Caco-2 (cell line): ENCODE measurements around the gene MCC. TPM values are rescaled to one million over a fixed set of nuclear protein-coding genes. Genes with fewer than 3 reads are reported as not detected.

Source experiments
- BruUV-seq: library from RNA; stranded (reverse); fragments of 400-500 nt; replicated peaks from 2 replicates; lab custom pipeline; 2021; lab: Mats Ljungman, UMichigan
- CTCF ChIA-PET: fragments of 300-600 bp; sonication (Branson Sonifier 250); formaldehyde crosslinking; loops from one replicate; lab custom pipeline; 2022; ENCODE audit warnings: antibody characterized with exemption; lab: Charles Lee
- POLR2A ChIA-PET: fragments of 300-600 bp; sonication (Branson Sonifier 250); formaldehyde crosslinking; loops from one replicate; lab custom pipeline; 2022; ENCODE audit warnings: antibody characterized with exemption; lab: Charles Lee
- DNase-seq, 2 experiments: peaks; one replicate each; pipeline versions ENCODE4 v3.0.0 to v3.0.0-alpha.2; 2020 to 2022
- H3K27me3 ChIP-seq: replicated peaks from 2 replicates; pipeline ENCODE4 v1.6.0; 2011; ENCODE audit warnings: low read length; ENCODE audit not compliant: control insufficient read depth, insufficient read depth
- H3K36me3 ChIP-seq: 2 replicates; pipeline ENCODE4 v1.5.1; 2011; ENCODE audit warnings: low read length; ENCODE audit not compliant: control insufficient read depth, insufficient read depth
- H3K4me1 ChIP-seq: fragments of 250-450 bp; sonication (Bioruptor Pico); 2 replicates; pipeline ENCODE4 v1.5.1; 2020; ENCODE audit warnings: mild to moderate bottlenecking
- H3K4me3 ChIP-seq: 2 replicates; pipeline ENCODE4 v1.5.1; 2011; ENCODE audit warnings: low read depth, mild to moderate bottlenecking, control low read depth, low read length
- H3K9me3 ChIP-seq: fragments of 250-450 bp; sonication (Bioruptor Pico); 2 replicates; pipeline ENCODE4 v1.5.1; 2020; ENCODE audit warnings: mild to moderate bottlenecking, moderate library complexity
- H3K27ac Mint-ChIP-seq: one replicate; pipeline ENCODE4 v1.8.0; 2022; ENCODE audit warnings: mixed read lengths; ENCODE audit not compliant: unreplicated experiment
- H3K27me3 Mint-ChIP-seq: one replicate; pipeline ENCODE4 v1.8.0; 2022; ENCODE audit warnings: mixed read lengths; ENCODE audit not compliant: insufficient read depth, unreplicated experiment
- H3K36me3 Mint-ChIP-seq: one replicate; pipeline ENCODE4 v1.8.0; 2022; ENCODE audit warnings: mild to moderate bottlenecking, mixed read lengths; ENCODE audit not compliant: insufficient read depth, unreplicated experiment
- H3K4me1 Mint-ChIP-seq: one replicate; pipeline ENCODE4 v1.8.0; 2022; ENCODE audit warnings: low read depth, mixed read lengths; ENCODE audit not compliant: unreplicated experiment
- H3K4me3 Mint-ChIP-seq: one replicate; pipeline ENCODE4 v1.8.0; 2022; ENCODE audit warnings: mild to moderate bottlenecking, moderate library complexity, mixed read lengths; ENCODE audit not compliant: unreplicated experiment
- H3K9me3 Mint-ChIP-seq: one replicate; pipeline ENCODE4 v1.8.0; 2022; ENCODE audit warnings: mixed read lengths; ENCODE audit not compliant: unreplicated experiment
- CTCF ChIP-seq, 2 experiments: fragments of 200-600 bp in 1 of 2; IDR thresholded peaks; 1 replicate in 1 of 2; 2 replicates in 1 of 2; pipeline versions ENCODE4 v1.5.1 to v1.8.0; 2011 to 2022; ENCODE audit warnings: antibody characterized with exemption in 1 of 2, control low read depth in 1 of 2, inconsistent platforms in 1 of 2, low read depth in 1 of 2, low read length in 1 of 2, mild to moderate bottlenecking in 1 of 2, moderate library complexity in 1 of 2; ENCODE audit not compliant: insufficient read depth in 1 of 2, severe bottlenecking in 1 of 2, unreplicated experiment in 1 of 2
- intact Hi-C: fragments of 100-400 bp; cut with micrococcal nuclease; formaldehyde crosslinking; loops from one replicate; pipeline ENCODE4 v1.10.0; 2022; ENCODE audit not compliant: unreplicated experiment
- total RNA-seq: library from RNA; stranded (reverse); gene quantifications from 2 replicates; pipeline ENCODE4 v1.2.3, GENCODE V29; 2022

The MCC gene
- total RNA-seq, 1 experiment from 2014 or later = 0.09 TPM

GRCh38 chr5:113292462-113292861 is 195.8 kb downstream of the MCC start:
- Mint-ChIP-seq H3K36me3 (no peaks in the 10 kb centered on the region), H3K4me3 (no peak overlapping the region), H3K27ac (no peak overlapping the region), H3K9me3 (no peaks in the 10 kb centered on the region), H3K4me1 (peaks cover 6% of the 10 kb centered on the region), H3K27me3 (peaks cover 41% of the 10 kb centered on the region)
- TF ChIP-seq CTCF (IDR thresholded peaks at IDR 0.05; ENCODE audit: insufficient read depth in 1 of 2, low read depth in 1 of 2, low read length in 1 of 2, severe bottlenecking in 1 of 2, unreplicated experiment in 1 of 2) = no peak
- no peak overlapping the region for H3K4me3 ChIP-seq
- no peak for DNase-seq
- peaks cover 8% of the 10 kb centered on the region for H3K27me3 ChIP-seq
- no TSS peak for BruUV-seq
- no peaks in the 10 kb centered on the region for H3K36me3 ChIP-seq
- no peaks in the 10 kb centered on the region for H3K4me1 ChIP-seq
- ChIA-PET CTCF (no interaction called here), POLR2A (no interaction called here)
- H3K9me3 ChIP-seq = no peaks in the 10 kb centered on the region
- intact Hi-C loops = no loop called here

GRCh38 chr5:113283558-113283957 is 204.7 kb downstream of the MCC start:
- CTCF ChIA-PET = no interaction called here
- no peaks in the 10 kb centered on the region for H3K36me3 ChIP-seq
- no peak overlapping the region for H3K4me3 ChIP-seq
- no peak for TF ChIP-seq CTCF (IDR thresholded peaks at IDR 0.05; ENCODE audit: insufficient read depth in 1 of 2, low read depth in 1 of 2, low read length in 1 of 2, severe bottlenecking in 1 of 2, unreplicated experiment in 1 of 2)
- H3K27ac Mint-ChIP-seq = no peak overlapping the region
- H3K4me1 Mint-ChIP-seq = no peaks in the 10 kb centered on the region
- H3K9me3 Mint-ChIP-seq = no peaks in the 10 kb centered on the region
- no TSS peak for BruUV-seq
- no peaks in the 10 kb centered on the region for H3K9me3 ChIP-seq
- no peaks in the 10 kb centered on the region for H3K4me1 ChIP-seq
- no peaks in the 10 kb centered on the region for H3K36me3 Mint-ChIP-seq
- peaks cover 24% of the 10 kb centered on the region for H3K27me3 Mint-ChIP-seq
- POLR2A ChIA-PET = no interaction called here
- no peaks in the 10 kb centered on the region; the same call in 1 of the 2 replicates for H3K27me3 ChIP-seq
- intact Hi-C loops = no loop called here
- no peak overlapping the region for H3K4me3 Mint-ChIP-seq
- no peak for DNase-seq

- Histone ChIP-seq H3K4me3 (no peak overlapping the region), H3K4me1 (no peaks in the 10 kb centered on the region), H3K36me3 (no peaks in the 10 kb centered on the region), H3K27me3 (no peaks in the 10 kb centered on the region; the same call in 1 of the 2 replicates), H3K9me3 (no peaks in the 10 kb centered on the region)
- H3K36me3 Mint-ChIP-seq = no peaks in the 10 kb centered on the region
- H3K4me1 Mint-ChIP-seq = no peaks in the 10 kb centered on the region
- no peak overlapping the region for H3K27ac Mint-ChIP-seq
- H3K4me3 Mint-ChIP-seq = no peak overlapping the region
- no peaks in the 10 kb centered on the region for H3K9me3 Mint-ChIP-seq
- CTCF ChIA-PET = no interaction called here
- BruUV-seq = no TSS peak
- intact Hi-C loops = no loop called here
- POLR2A ChIA-PET = no interaction called here
- peaks cover 20% of the 10 kb centered on the region for H3K27me3 Mint-ChIP-seq
- no peak for TF ChIP-seq CTCF (IDR thresholded peaks at IDR 0.05; ENCODE audit: insufficient read depth in 1 of 2, low read depth in 1 of 2, low read length in 1 of 2, severe bottlenecking in 1 of 2, unreplicated experiment in 1 of 2)
- DNase-seq = no peak
These were observed 205.8 kb downstream of the MCC start for GRCh38 chr5:113282472-113282871.
